D721Med (cell line): Measurements from ENCODE around the gene NXN.

Experiments
- DNase-seq: peaks from one replicate; pipeline ENCODE4 v3.0.0; 2011; ENCODE audit warnings: low spot score; ENCODE audit not compliant: insufficient read length
- FAIRE-seq: peaks from 2 replicates; lab custom pipeline; 2011; peaks lifted over from hg19 to GRCh38; lab: Jason Lieb, UNC
- CTCF ChIP-seq: IDR thresholded peaks from 2 replicates; pipeline ENCODE4 v1.5.1; 2012; ENCODE audit warnings: mild to moderate bottlenecking, control low read depth; ENCODE audit not compliant: insufficient read depth; ENCODE audit errors: missing control alignments

The NXN gene

DNA sequence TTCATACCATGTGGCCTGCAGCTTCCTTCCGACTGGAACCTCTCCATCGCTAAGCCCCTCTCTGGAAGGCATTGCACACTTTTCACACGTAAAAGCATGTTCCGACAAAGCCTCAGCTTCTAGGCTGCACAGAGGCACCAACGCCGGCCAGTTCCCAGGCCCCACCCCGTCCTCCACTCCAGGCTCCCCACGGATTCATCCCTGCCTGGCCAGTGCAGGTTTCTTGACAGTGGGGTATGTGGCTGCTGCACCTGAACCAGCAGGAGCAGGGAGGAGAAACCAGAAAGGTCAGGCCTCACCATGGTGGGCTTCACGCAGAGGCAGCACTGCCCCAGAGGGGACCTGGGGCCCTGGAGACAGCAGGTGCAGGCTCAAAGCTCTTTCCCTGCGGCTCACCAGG is 31.6 kb upstream of the NXN start:
- FAIRE-seq (no peak), DNase-seq (no peak)
- no peak for TF ChIP-seq CTCF

- FAIRE-seq (no peak), DNase-seq (no peak)
- no peak for TF ChIP-seq CTCF
Observed at GRCh38 chr17:1010586-1010985, 31.0 kb upstream of the NXN start.

DNA sequence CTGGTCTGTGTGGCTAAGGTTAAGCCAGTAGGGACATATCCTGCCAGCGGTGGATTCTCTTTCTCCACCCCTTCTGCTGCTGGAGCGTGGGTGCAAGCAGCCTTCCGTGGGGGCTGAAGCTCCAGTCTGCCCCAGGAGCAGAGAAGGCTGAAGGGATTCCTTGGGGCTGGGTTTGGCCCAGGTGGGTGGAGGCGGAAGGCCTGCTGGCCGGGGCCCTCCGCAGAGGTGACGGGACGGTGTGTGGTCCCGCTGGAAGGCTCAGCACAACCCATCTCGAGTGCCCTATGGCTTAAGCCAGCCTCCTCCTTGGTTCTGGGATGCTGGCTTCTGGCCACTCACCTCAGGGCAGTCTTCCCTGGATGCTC is 30.5 kb upstream of the NXN start:
- no peak for TF ChIP-seq CTCF

GRCh38 chr17:1009229-1010085 is 29.9 kb upstream of the NXN start:
- DNase-seq: no peak
- no peak for TF ChIP-seq CTCF
- FAIRE-seq: no peak

More for the DNA sequence above, 30.5 kb upstream of the NXN start:
- DNase-seq (no peak), FAIRE-seq (no peak)

GRCh38 chr17:1008008-1008761 is 28.6 kb upstream of the NXN start:
- FAIRE-seq (no peak), DNase-seq (no peak)
- no peak for TF ChIP-seq CTCF

DNA sequence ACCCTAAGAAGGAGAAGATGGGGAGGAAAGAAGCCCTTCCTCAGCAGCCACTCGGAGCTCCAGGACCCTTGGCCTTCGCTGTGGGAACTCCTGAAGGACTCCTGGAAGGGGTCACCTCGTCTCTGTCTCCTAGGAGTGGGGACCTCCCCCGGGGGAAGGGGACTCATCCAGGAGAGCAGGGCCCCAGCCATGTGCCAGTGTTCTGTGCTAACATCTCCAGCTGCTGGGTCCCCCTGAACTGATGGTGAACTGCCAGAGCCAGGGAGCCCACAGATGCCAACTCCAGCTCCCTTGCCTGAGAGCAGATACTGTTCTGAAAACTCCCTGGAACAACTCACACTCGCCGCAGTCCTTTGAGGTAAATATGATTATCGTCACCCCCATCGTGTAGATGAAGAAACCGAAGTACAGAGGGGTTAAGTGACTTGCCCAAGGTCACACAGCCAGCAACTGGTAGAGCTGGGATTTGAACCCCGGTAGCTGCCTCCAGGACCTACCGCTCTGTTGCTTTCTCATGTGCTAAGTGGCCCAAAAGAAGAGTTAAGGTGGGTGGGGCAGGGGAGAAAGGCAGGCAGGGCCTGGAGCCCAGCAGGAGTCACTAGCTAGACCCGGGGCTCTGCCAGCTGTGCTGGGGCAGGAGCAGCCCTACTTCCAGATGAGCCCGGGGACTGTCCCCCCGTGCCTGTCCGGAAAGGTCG is 27.9 kb upstream of the NXN start:
- no peak for FAIRE-seq
- no peak for DNase-seq

More for the DNA sequence above, 27.9 kb upstream of the NXN start:
- TF ChIP-seq CTCF: no peak
